Measurements from ENCODE around the gene SPEN.
"Not testable (repeated sequence)": the region's sequence is repeated elsewhere in the genome, so short reads cannot be mapped to it uniquely, and the experiment has no call there.

SPEN gene

GRCh38 chr1:15886611-15887167 lies 39.2 kb downstream of the SPEN start:
- Mint-ChIP-seq H3K9me3 (no peaks in the 10 kb centered on the region), H3K36me3 (ENCODE audit: low read depth) (peaks cover 37% of the 10 kb centered on the region), H3K4me1 (ENCODE audit: low read depth) (peaks cover 65% of the 10 kb centered on the region), H3K4me3 (peak overlapping the region; percentile 22), H3K27ac (peak overlapping the region; percentile 55), H3K27me3 (no peaks in the 10 kb centered on the region)

DNA sequence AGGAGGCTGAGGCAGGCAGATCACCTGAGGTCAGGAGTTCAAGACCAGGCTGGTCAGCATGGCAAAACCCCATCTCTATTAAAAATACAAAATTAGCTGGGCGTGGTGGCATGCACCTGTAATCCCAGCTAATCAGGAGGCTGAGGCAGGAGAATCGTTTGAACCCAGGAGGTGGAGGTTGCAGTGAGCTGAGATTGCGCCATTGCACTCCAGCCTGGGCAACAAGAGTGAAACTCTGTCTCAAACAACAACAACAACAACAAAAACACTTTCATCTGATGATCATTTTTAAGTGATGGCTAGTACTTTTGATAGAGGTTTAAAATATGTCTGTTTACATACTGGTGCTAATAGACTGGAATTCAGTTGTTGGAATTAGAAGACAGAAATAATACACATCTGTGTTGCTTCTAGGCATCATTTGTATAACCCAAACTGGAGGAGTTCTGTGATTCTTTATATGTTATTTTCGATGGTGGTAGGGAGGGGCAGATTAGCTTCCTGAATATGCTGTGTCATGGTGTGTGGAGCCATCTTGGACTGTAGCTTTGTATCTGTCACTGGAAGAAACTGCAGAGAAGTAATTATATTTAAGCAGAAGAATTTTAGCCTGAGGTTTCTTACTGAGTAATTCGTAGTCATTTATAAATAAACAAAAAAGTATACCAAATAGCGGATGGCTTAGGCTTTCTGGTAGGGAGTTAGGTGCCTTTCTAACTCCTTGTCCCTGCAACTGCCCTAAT lies 45.5 kb downstream of the SPEN start:
- Mint-ChIP-seq H3K4me1 (ENCODE audit: low read depth) (peaks cover 41% of the 10 kb centered on the region), H3K27ac (peak overlapping the region; percentile 37), H3K36me3 (ENCODE audit: low read depth) (peaks cover 37% of the 10 kb centered on the region)
- not testable (repeated sequence) for H3K4me3 Mint-ChIP-seq, H3K9me3 Mint-ChIP-seq, H3K27me3 Mint-ChIP-seq

DNA sequence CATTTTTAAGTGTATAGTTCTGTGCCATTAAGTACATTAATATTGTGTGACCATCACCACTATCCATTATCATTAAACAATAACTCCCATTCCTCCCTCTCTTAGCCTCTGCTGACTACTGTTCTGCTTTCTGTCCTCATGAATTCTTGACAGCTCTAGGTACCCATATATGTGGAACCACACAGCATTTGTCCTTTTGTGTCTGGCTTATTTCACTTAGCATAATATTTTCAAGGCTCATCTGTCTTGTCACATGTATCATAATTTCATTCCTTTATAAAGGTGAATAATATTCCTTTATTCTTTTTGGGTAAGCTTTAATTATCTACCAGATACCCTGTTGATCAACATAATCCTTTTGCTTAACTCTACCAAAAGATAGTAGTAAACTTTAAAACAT lies 47.7 kb downstream of the SPEN start:
- H3K27ac Mint-ChIP-seq = no peak overlapping the region
- H3K9me3 Mint-ChIP-seq = peaks cover 3% of the 10 kb centered on the region
- no peak overlapping the region for H3K4me3 Mint-ChIP-seq
- H3K27me3 Mint-ChIP-seq = no peaks in the 10 kb centered on the region
- peaks cover 39% of the 10 kb centered on the region for H3K36me3 Mint-ChIP-seq (ENCODE audit: low read depth)
- peaks cover 45% of the 10 kb centered on the region for H3K4me1 Mint-ChIP-seq (ENCODE audit: low read depth)

DNA sequence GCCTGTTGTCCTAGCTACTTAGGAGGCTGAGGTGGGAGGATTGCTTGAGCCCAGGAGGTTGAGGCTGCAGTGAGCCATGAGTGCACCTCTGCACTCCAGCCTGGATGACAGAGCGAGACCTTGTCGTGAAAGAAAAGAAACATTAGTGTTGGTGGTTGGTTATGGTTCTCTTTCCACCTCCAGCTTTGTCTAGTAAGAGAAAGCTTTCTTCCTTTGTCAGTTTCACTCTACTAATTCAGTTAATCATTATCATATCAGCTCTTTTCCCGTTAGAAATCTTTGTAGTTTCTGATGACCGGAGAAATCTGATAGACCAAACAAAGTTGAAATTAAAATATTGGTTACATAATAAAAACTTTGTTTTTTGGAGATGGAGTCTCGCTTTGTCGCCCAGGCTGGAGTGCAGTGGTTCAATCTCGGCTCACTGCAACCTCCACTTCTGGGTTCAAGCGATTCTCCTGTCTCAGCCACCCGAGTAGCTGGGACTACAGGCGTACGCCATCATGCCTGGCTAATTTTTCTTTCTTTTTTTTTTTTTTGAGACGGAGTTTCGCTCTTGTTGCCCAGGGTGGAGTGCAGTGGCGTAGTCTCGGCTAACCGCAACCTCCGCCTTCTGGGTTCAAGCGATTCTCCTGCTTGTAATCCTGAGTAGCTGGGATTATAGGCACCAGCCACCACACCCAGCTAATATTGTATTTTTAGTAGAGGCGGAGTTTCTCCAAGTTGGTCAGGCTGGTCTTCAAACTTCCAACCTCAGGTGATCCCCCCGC lies 49.5 kb downstream of the SPEN start:
- H3K27ac Mint-ChIP-seq, H3K4me3 Mint-ChIP-seq, H3K9me3 Mint-ChIP-seq, H3K27me3 Mint-ChIP-seq: not testable (repeated sequence)
- H3K4me1 Mint-ChIP-seq (ENCODE audit: low read depth) = peaks cover 49% of the 10 kb centered on the region
- H3K36me3 Mint-ChIP-seq (ENCODE audit: low read depth) = peaks cover 35% of the 10 kb centered on the region

DNA sequence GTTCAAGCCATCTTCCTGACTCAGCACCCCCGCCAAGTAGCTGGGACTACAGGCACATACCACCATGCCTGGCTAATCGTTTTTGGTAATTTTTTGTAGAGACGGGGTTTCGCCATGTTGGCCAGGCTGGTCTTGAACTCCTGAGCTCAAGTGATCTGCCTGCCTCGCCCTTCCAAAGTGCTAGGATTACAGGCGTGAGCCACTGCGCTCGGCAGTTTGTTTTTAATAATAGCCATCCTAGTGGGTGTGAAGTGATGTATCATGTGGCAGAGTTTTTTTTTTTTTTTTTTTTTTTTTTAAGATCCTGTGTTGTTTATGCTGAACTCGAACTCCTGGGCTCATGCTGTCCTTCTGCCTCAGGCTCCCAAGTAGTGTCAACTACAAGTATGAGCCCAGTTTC lies 51.8 kb downstream of the SPEN start:
- Mint-ChIP-seq H3K4me1 (ENCODE audit: low read depth) (peaks cover 47% of the 10 kb centered on the region), H3K27ac (no peak overlapping the region), H3K9me3 (peaks cover 3% of the 10 kb centered on the region), H3K27me3 (no peaks in the 10 kb centered on the region), H3K4me3 (no peak overlapping the region), H3K36me3 (ENCODE audit: low read depth) (peaks cover 30% of the 10 kb centered on the region)

- no peak overlapping the region for H3K27ac Mint-ChIP-seq
- no peaks in the 10 kb centered on the region for H3K27me3 Mint-ChIP-seq
- H3K4me3 Mint-ChIP-seq = no peak overlapping the region
Measured at GRCh38 chr1:15900662-15901279, 53.3 kb downstream of the SPEN start.

DNA sequence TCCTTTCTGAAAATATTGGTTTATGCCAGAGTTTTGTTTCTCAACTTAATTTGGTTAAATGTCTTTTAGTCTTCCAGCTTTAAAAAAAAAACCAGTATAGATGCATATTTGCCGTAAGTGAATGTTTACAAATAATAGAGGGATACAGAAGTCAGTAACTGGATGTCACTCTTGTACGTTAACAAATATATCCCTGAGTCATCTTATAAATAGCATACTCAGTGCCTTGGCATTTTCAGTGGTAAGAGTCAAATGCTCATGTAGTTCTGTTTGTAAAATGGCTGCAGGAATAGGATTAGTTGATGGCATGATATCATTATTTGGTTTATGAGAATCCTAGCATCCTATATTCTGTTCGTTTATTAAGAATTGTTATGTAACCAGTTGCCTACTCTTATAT lies 55.4 kb downstream of the SPEN start:
- peaks cover 3% of the 10 kb centered on the region for H3K9me3 Mint-ChIP-seq
- peaks cover 22% of the 10 kb centered on the region for H3K36me3 Mint-ChIP-seq (ENCODE audit: low read depth)
- H3K4me3 Mint-ChIP-seq = no peak overlapping the region
- H3K27ac Mint-ChIP-seq = no peak overlapping the region
- peaks cover 39% of the 10 kb centered on the region for H3K4me1 Mint-ChIP-seq (ENCODE audit: low read depth)
- no peaks in the 10 kb centered on the region for H3K27me3 Mint-ChIP-seq

More at GRCh38 chr1:15900662-15901279, 53.3 kb downstream of the SPEN start:
- Mint-ChIP-seq H3K9me3 (peaks cover 3% of the 10 kb centered on the region), H3K4me1 (ENCODE audit: low read depth) (peaks cover 43% of the 10 kb centered on the region), H3K36me3 (ENCODE audit: low read depth) (peaks cover 25% of the 10 kb centered on the region)

DNA sequence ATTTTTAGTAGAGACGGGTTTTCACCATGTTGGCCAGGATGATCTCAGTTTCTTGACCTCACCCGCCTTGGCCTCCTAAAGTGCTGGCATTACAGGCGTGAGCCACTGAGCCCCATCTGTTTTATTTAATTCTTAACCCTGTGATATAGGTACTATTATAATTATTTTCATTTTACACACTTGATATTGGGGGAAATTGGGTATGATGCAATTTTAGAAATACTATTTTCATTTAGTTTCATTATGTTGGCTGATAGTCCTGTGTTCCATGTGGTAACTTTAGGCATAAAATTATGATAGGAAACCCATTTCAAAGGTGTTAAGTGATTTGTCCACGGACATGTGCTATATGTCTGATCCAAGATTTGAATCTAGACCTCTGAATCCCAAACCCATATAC lies 61.1 kb downstream of the SPEN start:
- peaks cover 8% of the 10 kb centered on the region for H3K4me1 Mint-ChIP-seq (ENCODE audit: low read depth)
- H3K9me3 Mint-ChIP-seq = no peaks in the 10 kb centered on the region
- H3K36me3 Mint-ChIP-seq (ENCODE audit: low read depth) = peaks cover 37% of the 10 kb centered on the region
- H3K27me3 Mint-ChIP-seq = no peaks in the 10 kb centered on the region
- H3K27ac Mint-ChIP-seq = no peak overlapping the region
- H3K4me3 Mint-ChIP-seq = no peak overlapping the region

GRCh38 chr1:15911141-15911540 lies 63.6 kb downstream of the SPEN start:
- Mint-ChIP-seq H3K27ac (no peak overlapping the region), H3K9me3 (no peaks in the 10 kb centered on the region), H3K4me3 (no peak overlapping the region), H3K27me3 (no peaks in the 10 kb centered on the region), H3K4me1 (ENCODE audit: low read depth) (peaks cover 30% of the 10 kb centered on the region), H3K36me3 (ENCODE audit: low read depth) (peaks cover 57% of the 10 kb centered on the region)

GRCh38 chr1:15911927-15912326 lies 64.4 kb downstream of the SPEN start:
- Mint-ChIP-seq H3K9me3 (no peaks in the 10 kb centered on the region), H3K36me3 (ENCODE audit: low read depth) (peaks cover 64% of the 10 kb centered on the region), H3K4me3 (no peak overlapping the region), H3K27me3 (no peaks in the 10 kb centered on the region), H3K4me1 (ENCODE audit: low read depth) (peaks cover 38% of the 10 kb centered on the region), H3K27ac (no peak overlapping the region)

- not testable (repeated sequence) for H3K27me3 Mint-ChIP-seq, H3K9me3 Mint-ChIP-seq, H3K4me3 Mint-ChIP-seq, H3K27ac Mint-ChIP-seq
- H3K36me3 Mint-ChIP-seq (ENCODE audit: low read depth) = peaks cover 76% of the 10 kb centered on the region
- H3K4me1 Mint-ChIP-seq (ENCODE audit: low read depth) = peaks cover 48% of the 10 kb centered on the region
Measured at GRCh38 chr1:15913607-15914006, 66.1 kb downstream of the SPEN start.

DNA sequence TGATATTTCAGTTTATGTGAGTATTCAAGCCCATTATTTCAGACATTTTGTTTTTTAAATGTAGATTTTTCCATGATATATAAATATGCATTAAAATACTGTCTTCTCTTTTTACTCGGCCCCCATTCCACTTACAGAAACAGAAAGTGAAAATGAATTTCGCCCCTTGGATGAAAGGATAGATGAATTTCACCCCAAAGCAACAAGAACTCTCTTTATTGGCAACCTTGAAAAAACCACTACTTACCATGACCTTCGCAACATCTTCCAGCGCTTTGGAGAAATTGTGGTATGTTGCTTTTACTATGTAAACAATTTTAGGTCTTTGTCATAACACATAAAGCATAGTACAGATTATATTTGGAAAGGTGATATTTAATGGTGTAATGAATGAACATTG lies 68.5 kb downstream of the SPEN start:
- Mint-ChIP-seq H3K9me3 (no peaks in the 10 kb centered on the region), H3K36me3 (ENCODE audit: low read depth) (peaks cover 78% of the 10 kb centered on the region), H3K27ac (peak overlapping the region; percentile 72), H3K4me1 (ENCODE audit: low read depth) (peaks cover 64% of the 10 kb centered on the region), H3K4me3 (peak overlapping the region; percentile 50), H3K27me3 (no peaks in the 10 kb centered on the region)

DNA sequence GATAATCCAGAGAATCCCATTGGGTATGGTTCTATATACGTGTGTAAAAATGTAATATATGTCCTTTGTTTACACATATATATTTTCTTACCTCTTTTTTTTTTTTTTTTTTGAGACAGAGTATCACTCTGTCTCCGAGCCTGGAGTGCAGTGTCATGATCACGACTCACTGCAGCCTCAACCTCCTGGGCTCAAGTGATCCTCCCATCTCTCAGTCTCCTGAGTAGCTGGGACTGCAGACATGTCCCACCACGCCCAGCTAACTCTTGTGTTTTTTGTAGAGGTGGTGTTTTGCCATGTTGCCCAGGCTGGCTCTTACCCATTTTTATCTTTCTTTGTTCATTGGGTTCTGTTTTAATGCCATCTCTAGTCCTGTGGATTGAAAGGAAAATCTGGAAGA lies 68.9 kb downstream of the SPEN start:
- Mint-ChIP-seq H3K27ac (peak overlapping the region; percentile 81), H3K27me3 (no peaks in the 10 kb centered on the region), H3K4me3 (peak overlapping the region; percentile 50), H3K9me3 (no peaks in the 10 kb centered on the region), H3K4me1 (ENCODE audit: low read depth) (peaks cover 67% of the 10 kb centered on the region), H3K36me3 (ENCODE audit: low read depth) (peaks cover 78% of the 10 kb centered on the region)

DNA sequence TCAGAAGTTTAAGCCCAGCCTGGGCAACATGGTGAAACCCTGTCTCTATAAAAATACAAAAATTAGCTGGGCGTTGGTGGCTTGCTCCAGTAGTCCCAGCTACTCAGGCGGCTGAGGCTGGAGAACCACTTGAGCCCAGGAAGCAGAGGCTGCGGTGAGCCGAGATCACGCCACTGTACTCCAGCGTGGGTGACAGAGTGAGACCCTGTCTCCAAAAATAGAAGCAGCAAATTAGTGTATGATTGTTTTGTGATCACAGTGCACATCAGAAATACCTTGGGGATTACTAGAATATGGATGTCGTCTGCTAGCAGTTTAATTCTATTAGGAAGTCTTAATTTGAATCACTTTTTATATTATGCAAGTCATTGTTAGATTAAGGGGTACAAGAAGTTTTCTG lies 69.4 kb downstream of the SPEN start:
- Mint-ChIP-seq H3K27me3 (no peaks in the 10 kb centered on the region), H3K4me1 (ENCODE audit: low read depth) (peaks cover 69% of the 10 kb centered on the region), H3K27ac (peak overlapping the region; percentile 81), H3K9me3 (no peaks in the 10 kb centered on the region), H3K4me3 (peak overlapping the region; percentile 17), H3K36me3 (ENCODE audit: low read depth) (peaks cover 81% of the 10 kb centered on the region)

All from stimulated activated naive CD8-positive, alpha-beta T cell treated with anti-CD3 and anti-CD28 coated beads, Interleukin-15, Interleukin-2, amounts not matched to agents 100 ng/mL and 50 ng/mL, for 24 hours (primary cell).